Right atrium auricular region (tissue), 2 donors: ENCODE results near the gene ANTXR1. TPM values are rescaled to one million over a fixed set of nuclear protein-coding genes. Genes with fewer than 3 reads are reported as not detected.
A peak's percentile ranks its signal among the peaks of the same experiment; 100 is the strongest.

Experiments used
- DNase-seq: peaks from one replicate; pipeline ENCODE4 v3.0.0-alpha.2; 2019; ENCODE audit warnings: low spot score
- H3K27ac ChIP-seq, 2 donors: fragments of 200-600 bp; sonication (generic); 1 replicate in 1 of 2; 2 replicates in 1 of 2; pipeline ENCODE4 v1.5.1; 2016 to 2019
- H3K27me3 ChIP-seq, 2 donors: fragments of 200-600 bp; sonication (generic); one replicate each; pipeline versions ENCODE4 v1.5.1 to v1.6.0; 2017 to 2019
- H3K36me3 ChIP-seq: fragments of 200-600 bp; sonication (generic); one replicate; pipeline ENCODE4 v1.5.1; 2016
- H3K4me1 ChIP-seq, 2 donors: fragments of 200-600 bp; sonication (generic); one replicate each; pipeline versions ENCODE4 v1.5.1 to v1.6.0; 2017 to 2019
- H3K4me3 ChIP-seq, 2 donors: fragments of 200-600 bp; sonication (generic); 1 replicate in 1 of 2; 2 replicates in 1 of 2; pipeline ENCODE4 v1.5.1; 2017 to 2019; ENCODE audit warnings: mild to moderate bottlenecking in 1 of 2, moderate library complexity in 1 of 2
- H3K9me3 ChIP-seq, 2 donors: fragments of 200-600 bp; sonication (generic); one replicate each; pipeline ENCODE4 v1.5.1; 2019
- total RNA-seq, 2 donors: library from RNA; depleted of rRNA; stranded (reverse); fragments of >200 nt; gene quantifications; one replicate each; pipeline ENCODE4 v1.1.0, GENCODE V29; 2016
- TF ChIP-seq, protein P1 (sequence below), 2 donors: fragments of 200-600 bp; sonication (generic); IDR thresholded peaks; one replicate each; pipeline ENCODE4 v1.5.1; 2019; ENCODE audit warnings: antibody characterized with exemption in 2 of 2

The ANTXR1 gene
- total RNA-seq, 2 donors from 2014 or later = 27.3 to 52.2 TPM

GRCh38 chr2:69050802-69051201 is 37.8 kb downstream of the ANTXR1 start:
- H3K4me3 ChIP-seq = no peak overlapping the region
- H3K9me3 ChIP-seq = no peaks in the 10 kb centered on the region
- H3K27me3 ChIP-seq = no peaks in the 10 kb centered on the region
- no peak overlapping the region for H3K27ac ChIP-seq
- no peaks in the 10 kb centered on the region for H3K36me3 ChIP-seq
- H3K4me1 ChIP-seq = no peaks in the 10 kb centered on the region
- DNase-seq = no peak
- TF ChIP-seq, protein P1, sequence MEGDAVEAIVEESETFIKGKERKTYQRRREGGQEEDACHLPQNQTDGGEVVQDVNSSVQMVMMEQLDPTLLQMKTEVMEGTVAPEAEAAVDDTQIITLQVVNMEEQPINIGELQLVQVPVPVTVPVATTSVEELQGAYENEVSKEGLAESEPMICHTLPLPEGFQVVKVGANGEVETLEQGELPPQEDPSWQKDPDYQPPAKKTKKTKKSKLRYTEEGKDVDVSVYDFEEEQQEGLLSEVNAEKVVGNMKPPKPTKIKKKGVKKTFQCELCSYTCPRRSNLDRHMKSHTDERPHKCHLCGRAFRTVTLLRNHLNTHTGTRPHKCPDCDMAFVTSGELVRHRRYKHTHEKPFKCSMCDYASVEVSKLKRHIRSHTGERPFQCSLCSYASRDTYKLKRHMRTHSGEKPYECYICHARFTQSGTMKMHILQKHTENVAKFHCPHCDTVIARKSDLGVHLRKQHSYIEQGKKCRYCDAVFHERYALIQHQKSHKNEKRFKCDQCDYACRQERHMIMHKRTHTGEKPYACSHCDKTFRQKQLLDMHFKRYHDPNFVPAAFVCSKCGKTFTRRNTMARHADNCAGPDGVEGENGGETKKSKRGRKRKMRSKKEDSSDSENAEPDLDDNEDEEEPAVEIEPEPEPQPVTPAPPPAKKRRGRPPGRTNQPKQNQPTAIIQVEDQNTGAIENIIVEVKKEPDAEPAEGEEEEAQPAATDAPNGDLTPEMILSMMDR (IDR thresholded peaks at IDR 0.05) = no peak

- no peaks in the 10 kb centered on the region for H3K36me3 ChIP-seq
- TF ChIP-seq, protein P1 (IDR thresholded peaks at IDR 0.05) = no peak
- DNase-seq = no peak
- H3K27ac ChIP-seq = no peak overlapping the region
- no peaks in the 10 kb centered on the region for H3K9me3 ChIP-seq
- H3K4me3 ChIP-seq = no peak overlapping the region
- H3K4me1 ChIP-seq = no peaks in the 10 kb centered on the region
- no peaks in the 10 kb centered on the region for H3K27me3 ChIP-seq
Observed at GRCh38 chr2:69053416-69053965, 40.5 kb downstream of the ANTXR1 start.

GRCh38 chr2:69054431-69054830 is 41.5 kb downstream of the ANTXR1 start:
- Histone ChIP-seq H3K27me3 (no peaks in the 10 kb centered on the region), H3K36me3 (no peaks in the 10 kb centered on the region), H3K27ac (peak overlapping the region in 1 of 2 donors; percentile 36), H3K4me1 (no peaks in the 10 kb centered on the region), H3K4me3 (no peak overlapping the region), H3K9me3 (no peaks in the 10 kb centered on the region)
- TF ChIP-seq, protein P1 (IDR thresholded peaks at IDR 0.05) = no peak
- DNase-seq = no peak

DNA sequence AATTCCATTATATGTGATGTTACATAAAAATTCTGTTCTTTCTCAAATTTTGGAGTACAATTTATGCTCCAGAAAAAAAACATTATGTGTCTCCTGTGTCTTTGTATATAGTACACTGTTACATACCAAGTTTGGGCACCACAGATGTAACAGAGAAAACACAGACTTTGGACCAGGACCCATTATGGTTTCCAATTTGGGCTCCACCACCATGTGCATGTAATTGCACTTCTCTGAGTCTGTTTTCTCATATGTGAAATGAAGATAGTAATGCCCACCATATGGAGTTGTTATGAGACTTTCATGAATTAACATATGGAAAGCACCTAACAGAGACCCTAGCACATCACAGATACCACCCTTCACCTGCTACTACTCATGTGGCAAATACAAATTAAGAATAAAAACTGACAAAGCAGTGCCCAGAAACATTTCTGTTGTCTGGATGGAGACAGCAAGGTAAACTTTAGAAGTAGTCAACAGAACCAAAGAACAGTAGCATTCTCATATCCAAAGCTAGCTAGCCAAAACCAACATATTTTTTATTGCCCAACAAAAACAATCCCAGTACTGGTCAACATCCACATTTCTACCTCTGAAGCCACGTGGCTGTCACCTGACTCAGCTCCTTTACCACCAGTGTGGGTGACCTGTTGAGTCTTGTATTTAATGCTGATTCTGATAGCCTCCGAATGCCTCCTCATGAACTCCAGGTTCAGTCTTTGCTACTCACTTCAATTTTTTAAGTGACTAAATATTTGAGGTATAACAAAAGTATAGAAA is 42.9 kb downstream of the ANTXR1 start:
- no peak overlapping the region for H3K27ac ChIP-seq
- DNase-seq = no peak
- H3K4me3 ChIP-seq = no peak overlapping the region
- H3K4me1 ChIP-seq = peaks cover 0 to under 1% of the 10 kb centered on the region in 2 donors
- TF ChIP-seq, protein P1 (IDR thresholded peaks at IDR 0.05) = no peak
- H3K9me3 ChIP-seq = no peaks in the 10 kb centered on the region
- H3K27me3 ChIP-seq = no peaks in the 10 kb centered on the region
- H3K36me3 ChIP-seq = no peaks in the 10 kb centered on the region

GRCh38 chr2:69057660-69058059 is 44.7 kb downstream of the ANTXR1 start:
- Histone ChIP-seq H3K27me3 (no peaks in the 10 kb centered on the region), H3K36me3 (no peaks in the 10 kb centered on the region), H3K9me3 (no peaks in the 10 kb centered on the region), H3K4me1 (peaks cover 0 to 17% of the 10 kb centered on the region in 2 donors), H3K27ac (no peak overlapping the region), H3K4me3 (no peak overlapping the region)
- TF ChIP-seq, protein P1 (IDR thresholded peaks at IDR 0.05) = no peak
- DNase-seq = no peak
